CD4-positive, alpha-beta T cell treated with Interferon alpha-2 for 1 hour (primary cell): ENCODE results near the gene CAMSAP1.
"Not testable (repeated sequence)": the region's sequence is repeated elsewhere in the genome, so short reads cannot be mapped to it uniquely, and the experiment has no call there.

Experiments used
- DNase-seq, 2 donors: peaks; one replicate each; pipeline ENCODE4 v3.0.0-alpha.2; 2020 to 2022

CAMSAP1 gene

GRCh38 chr9:135919318-135919890, 12.1 kb upstream of the CAMSAP1 start:
- no peak for DNase-seq

DNA sequence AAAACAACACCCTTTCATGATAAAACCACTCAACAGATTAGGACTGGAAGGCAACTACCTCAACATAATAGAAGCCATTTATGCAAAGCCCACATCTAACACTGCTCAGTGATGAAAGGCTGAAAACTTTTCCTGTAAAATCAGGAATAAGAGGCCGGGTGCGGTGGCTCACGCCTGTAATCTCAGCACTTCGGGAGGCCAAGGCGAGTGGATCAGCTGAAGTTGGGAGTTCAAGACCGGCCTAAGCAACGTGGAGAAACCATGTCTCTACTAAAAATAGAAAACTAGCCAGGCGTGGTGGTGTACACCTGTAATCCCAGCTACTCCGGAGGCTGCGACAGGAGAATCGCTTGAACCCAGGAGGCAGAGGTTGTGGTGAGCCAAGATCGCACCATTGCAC, 8.9 kb upstream of the CAMSAP1 start:
- not testable (repeated sequence) for DNase-seq

GRCh38 chr9:135914921-135915320, 7.6 kb upstream of the CAMSAP1 start:
- DNase-seq = no peak

- not testable (repeated sequence) for DNase-seq
Observed at GRCh38 chr9:135911233-135911632, 3.9 kb upstream of the CAMSAP1 start.

DNA sequence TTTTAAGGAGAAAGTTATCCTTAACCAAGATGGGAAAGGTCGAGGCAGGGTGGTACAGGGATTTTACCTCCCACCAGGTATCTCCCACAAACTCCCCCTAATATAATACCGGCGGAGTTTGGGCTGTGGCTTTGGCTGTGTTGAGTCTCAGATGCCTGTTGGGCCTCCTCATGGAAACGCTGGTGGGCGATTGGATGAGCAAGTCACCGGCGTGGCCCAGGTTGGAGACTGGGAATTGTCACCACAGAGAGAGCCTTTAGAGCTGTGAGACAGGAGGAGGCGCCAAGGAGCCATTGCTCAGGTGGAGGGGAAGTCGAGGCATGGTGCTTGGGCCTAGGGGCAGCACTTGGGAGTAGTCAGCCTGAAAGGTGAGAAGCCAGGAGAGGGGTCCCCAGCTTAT, 3.4 kb upstream of the CAMSAP1 start:
- DNase-seq = no peak

DNA sequence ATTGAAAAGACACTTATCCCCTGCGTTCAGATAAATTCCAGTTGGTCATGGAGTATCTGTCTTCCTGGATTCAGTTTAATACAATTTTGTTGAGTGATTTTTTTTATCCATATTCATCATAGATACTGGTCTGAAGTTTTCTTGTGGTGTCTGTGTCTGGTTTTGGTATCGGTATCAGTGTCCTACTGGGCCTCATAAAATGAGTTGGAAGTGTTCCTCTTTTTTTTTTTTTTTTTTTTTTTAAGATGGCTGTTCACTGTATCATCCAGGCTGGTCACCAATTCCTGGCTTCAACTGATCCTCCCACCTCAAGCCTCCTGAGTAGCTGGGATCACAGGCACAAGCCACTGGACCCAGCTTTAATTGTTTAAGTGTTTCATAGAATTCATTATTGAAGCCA, 2.9 kb upstream of the CAMSAP1 start:
- DNase-seq = no peak

DNA sequence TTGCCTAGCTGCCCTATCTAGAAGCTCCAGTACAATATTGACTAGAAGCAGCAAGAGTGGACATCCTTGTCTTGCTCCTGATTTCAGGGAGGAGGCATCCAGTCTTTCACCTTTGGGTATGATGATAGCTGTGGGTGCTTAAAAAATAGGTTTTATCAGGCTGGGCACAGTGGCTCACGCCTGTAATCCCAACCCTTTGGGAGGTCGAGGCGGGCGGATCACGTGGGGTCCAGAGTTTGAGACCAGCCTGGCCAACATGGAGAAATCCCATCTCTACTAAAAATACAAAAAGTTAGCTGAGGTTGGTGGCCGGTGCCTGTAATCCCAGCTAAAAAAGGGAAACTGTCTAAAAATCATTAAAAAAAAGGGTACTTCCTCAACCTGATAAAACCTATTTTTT, 2.0 kb upstream of the CAMSAP1 start:
- no peak for DNase-seq

GRCh38 chr9:135908754-135909204, 1.4 kb upstream of the CAMSAP1 start:
- no peak for DNase-seq

- no peak for DNase-seq
Observed at GRCh38 chr9:135908093-135908753, 877 bp upstream of the CAMSAP1 start.

DNA sequence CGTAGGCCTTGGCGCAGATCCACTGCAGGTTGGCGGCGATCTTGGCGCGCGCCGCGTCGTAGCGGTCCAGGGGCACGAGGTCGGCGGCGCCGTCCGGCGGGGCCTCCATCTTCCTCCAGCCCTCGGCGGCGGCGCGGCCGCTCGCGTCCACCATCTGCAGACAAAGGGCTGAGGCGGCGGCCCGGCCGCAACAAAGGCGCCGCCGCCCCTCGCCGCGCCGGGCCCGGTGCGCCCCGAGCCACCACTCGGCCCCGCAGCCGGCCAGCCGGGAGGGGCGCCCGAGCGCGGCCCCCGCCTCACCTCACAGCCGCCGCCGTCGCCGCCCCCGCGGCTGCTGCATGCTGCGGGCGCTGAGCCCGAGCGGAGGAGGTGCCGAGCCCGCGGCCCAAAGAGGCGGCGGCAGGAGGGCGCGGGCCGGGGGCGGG, 328 bp downstream of the CAMSAP1 start:
- DNase-seq = no peak

- DNase-seq = peak in 1 of 2 donors; percentile 15
Observed at GRCh38 chr9:135906291-135907005, 898 bp downstream of the CAMSAP1 start.

DNA sequence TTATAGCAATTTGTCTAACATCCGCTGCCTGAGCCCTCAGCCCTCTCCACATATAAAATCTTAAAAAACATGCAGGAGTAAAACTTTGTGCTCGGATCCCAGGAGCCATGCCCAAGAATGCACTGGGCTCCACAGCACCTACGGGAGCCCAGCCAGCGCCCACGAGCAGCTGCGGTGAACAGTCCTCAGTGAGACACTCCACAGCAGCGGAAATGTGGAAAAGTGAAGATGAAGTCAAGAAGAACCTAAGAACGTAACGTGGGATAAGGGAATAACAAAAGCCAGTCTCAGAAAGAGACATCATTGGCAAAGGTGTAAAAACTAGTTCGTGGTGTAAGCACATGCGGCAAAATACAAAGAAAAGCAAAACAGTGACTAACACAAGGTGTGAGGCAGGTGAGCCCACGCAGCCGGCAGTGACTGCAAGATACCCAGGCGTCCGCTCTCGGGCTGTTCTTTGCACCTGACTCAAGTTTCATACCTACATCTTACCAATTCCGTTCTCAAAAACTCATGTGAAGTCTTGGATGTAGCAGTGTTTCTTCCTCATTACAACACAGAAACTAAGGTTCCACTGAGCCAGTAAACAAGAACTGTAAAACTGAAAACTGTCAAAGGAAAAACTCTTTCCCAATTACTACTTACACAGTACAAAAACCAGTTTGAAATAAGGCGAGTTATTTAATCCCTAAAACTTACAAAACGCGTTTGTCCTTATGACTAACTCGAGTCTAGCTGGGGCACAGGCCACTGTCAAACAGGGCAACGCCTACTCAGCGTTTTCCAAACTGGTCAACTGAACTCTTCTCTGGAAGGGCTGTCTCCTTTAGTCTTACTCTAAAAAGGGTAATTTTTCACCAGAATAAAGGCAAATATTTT, 1.7 kb downstream of the CAMSAP1 start:
- DNase-seq = peak in 1 of 2 donors; percentile 39

DNA sequence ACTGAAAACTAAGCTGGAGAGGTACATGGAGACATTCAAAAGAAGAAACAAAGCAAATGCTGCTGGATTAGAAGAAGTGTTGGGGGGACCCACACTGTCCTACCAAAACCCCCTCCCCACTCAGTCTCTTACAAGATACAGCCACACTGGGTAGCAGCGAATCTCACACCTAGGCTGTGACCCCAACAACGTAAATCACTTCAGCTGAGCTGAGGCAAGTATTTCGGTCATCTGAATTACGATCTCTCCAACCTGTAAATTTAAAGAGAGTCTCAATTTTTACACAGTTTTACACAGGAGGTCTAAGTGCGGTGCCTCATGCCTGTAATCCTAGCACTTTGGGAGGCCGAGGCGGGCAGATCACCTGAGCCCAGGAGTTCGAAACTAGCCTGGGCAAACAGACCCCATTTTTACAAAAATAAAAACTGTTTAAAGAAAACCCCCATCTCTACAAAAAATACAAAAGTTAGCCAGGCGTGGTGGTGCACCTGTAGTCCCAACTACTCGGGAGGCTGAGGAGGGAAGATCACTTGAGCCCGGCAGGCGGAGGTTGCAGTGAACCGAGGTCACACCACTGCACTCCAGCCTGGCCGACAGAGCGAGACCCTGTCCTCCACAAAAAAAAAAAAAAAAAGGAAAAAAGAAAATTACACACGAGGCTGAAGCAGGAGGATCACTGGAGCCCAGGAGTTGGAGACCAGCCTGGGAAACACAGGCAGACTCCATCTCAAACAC, 3.4 kb downstream of the CAMSAP1 start:
- DNase-seq = no peak

DNA sequence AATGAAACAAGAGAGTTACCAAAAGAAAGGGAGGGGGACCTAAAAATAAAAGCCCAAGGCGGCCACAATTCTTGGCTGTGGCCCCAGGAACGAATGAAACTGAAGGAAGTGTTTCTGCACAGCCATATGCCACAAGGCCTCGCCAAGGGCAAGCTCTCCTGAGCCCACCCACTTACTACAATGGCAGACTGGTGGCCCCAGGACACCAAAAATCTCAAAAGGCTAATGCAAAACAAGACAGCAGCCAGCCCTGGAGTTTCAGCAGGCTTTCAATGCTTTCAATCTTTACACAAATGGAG, 4.0 kb downstream of the CAMSAP1 start:
- no peak for DNase-seq

DNA sequence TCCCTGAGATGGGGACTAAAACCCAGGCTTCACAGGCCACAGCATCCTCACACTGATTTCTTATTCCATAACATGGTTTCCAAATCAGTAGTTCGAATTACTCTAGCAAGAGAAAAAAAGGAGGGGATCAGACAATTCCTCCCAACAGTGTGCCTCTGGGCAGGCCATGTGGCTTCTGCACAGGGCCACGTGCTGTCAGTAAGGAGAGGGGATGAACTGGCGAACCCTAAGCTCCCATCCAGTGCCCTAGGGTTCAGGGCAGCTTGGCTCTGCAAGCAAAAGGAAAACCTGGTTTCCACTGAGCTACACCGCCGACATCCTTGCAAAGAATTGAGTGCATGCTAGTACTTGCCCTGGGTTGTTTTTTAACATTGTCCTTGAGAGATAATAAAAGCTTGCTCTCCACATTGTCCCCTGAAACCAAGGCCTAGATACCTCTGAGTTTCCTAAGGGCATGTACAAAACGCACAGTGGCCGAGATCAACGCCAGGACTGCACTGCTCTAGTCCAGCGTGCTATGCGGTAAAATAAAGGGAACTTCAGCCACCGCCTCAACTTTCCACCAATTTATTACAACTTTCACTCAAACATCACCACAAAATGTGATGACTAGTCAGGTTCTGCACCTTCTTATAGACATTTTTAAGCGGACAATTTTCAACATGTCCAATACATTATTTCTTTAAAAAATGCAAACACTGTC, 4.5 kb downstream of the CAMSAP1 start:
- DNase-seq = no peak

DNA sequence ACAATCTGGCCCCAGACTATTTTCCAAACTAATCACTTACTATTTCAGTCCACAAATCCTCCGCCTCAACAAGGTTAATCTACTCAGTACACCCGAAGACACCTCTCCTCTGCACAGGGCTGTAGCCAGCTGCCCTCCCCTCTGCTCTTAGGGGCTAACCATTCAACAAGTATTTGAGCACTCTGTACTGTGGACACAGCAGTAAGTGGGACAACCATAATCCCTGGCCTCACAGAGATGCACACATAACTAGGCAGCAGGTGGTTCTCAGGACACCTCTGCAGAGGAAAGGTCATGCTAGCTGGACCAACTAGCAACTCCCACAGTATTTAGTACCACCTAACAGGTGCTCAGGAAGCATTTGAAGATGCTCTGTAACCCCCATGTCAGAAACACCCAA, 5.5 kb downstream of the CAMSAP1 start:
- no peak for DNase-seq

GRCh38 chr9:135901031-135901758, 6.2 kb downstream of the CAMSAP1 start:
- DNase-seq = no peak

- peak in 1 of 2 donors; percentile 20 for DNase-seq
Observed at GRCh38 chr9:135898634-135899407, 8.5 kb downstream of the CAMSAP1 start.

DNA sequence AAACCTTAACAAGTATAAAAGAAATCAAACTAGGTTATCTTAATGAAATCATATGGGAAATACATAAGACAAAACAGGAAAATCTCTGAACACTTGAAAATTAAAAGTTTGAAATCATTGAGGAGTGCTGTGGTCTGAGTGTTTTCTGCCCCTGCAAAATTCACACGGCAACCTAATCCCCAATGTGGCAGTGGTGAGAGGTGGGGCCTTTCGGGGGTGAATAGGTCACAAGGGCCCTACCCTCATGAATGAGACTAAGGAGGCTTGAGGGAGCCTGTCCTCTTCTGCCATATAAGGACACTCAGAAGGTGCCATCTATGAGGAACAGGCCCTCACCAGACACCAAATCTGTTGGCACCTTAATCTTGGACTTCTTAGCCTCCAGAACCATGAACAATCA, 10.7 kb downstream of the CAMSAP1 start:
- no peak for DNase-seq

DNA sequence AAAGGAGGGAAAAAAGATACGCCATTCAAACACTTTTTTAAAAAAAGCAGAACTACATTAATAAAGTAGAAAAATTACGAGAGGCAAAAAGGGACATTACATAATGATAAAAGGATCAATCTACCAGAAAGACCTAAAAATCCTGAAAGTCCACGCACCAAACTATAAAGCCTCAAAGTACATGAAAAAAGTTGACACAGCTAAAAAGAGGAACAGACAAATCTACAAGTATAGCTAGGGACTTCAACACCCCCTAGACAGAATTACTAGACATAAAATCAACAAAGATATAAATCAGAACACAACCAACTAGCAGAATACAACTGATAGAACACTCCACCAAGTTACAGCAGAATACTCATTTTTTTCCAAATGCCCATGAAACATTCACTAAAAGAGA, 11.1 kb downstream of the CAMSAP1 start:
- DNase-seq = no peak
